Breast epithelium (tissue), 3 donors: ENCODE measurements around the gene VPS26B.

Experiments used
- CTCF ChIP-seq, 3 donors: fragments of 450-650 bp; IDR thresholded peaks; one replicate each; pipeline ENCODE4 v1.5.1; 2016 to 2017; ENCODE audit warnings: antibody characterized with exemption in 3 of 3, mild to moderate bottlenecking in 3 of 3, moderate library complexity in 3 of 3
- POLR2AphosphoS5 ChIP-seq, 3 donors: sonication (generic); formaldehyde crosslinking; IDR thresholded peaks; one replicate each; pipeline ENCODE4 v1.6.1; 2017; ENCODE audit warnings: antibody characterized with exemption in 3 of 3

- TF ChIP-seq CTCF (IDR thresholded peaks at IDR 0.05) (no peak), POLR2AphosphoS5 (IDR thresholded peaks at IDR 0.05) (no peak)
Measured at GRCh38 chr11:134288486-134288885, 64.0 kb downstream of the VPS26B start.
